ENCODE results near the gene PSMG4. TPM values are rescaled to one million over a fixed set of nuclear protein-coding genes. Genes with fewer than 3 reads are reported as not detected.

The PSMG4 gene
- total RNA-seq, 1 experiment from 2014 or later, result 35.0 TPM

Other genes with a start within 250 kb of the PSMG4 start
- 19.1 TPM for gene RIPK1, start 190.5 kb upstream of the PSMG4 start, total RNA-seq (2021; ENCODE audit: unreplicated experiment)
- 31.3 TPM for gene BPHL, start 140.2 kb upstream of the PSMG4 start, total RNA-seq (2021; ENCODE audit: unreplicated experiment)
- gene TUBB2A, start 101.4 kb upstream of the PSMG4 start, total RNA-seq (2021; ENCODE audit: unreplicated experiment), result 49.9 TPM
- 0.86 TPM for gene TUBB2B, start 31.3 kb upstream of the PSMG4 start, total RNA-seq (2021; ENCODE audit: unreplicated experiment)
- 11.5 TPM for gene SLC22A23, start 198.1 kb downstream of the PSMG4 start, total RNA-seq (2021; ENCODE audit: unreplicated experiment)